Natural killer cell (primary cell): ENCODE measurements around the gene SCD. TPM values are rescaled to one million over a fixed set of nuclear protein-coding genes. Genes with fewer than 3 reads are reported as not detected.

Experiments used
- ATAC-seq, 3 donors: fragments of 150-1000 bp in 2 of 3; fragments of 200-7000 bp in 1 of 3; cut with Tn5 transposase; 1 replicate in 1 of 3; 2 replicates in 2 of 3; pipeline ENCODE4 v1.10.0; 2021; ENCODE audit warnings: mild to moderate bottlenecking in 2 of 3, moderate library complexity in 2 of 3
- DNase-seq, 2 donors: peaks; one replicate each; pipeline versions ENCODE4 v3.0.0 to v3.0.0-alpha.2; 2013 to 2021; ENCODE audit warnings: mixed read lengths in 1 of 2
- H3K27ac ChIP-seq: one replicate; pipeline ENCODE4 v1.5.1; 2013; ENCODE audit warnings: mild to moderate bottlenecking, low read length
- H3K27me3 ChIP-seq: one replicate; pipeline ENCODE4 v1.6.1; 2013; ENCODE audit warnings: low read length; ENCODE audit not compliant: control insufficient read depth, insufficient read depth
- H3K36me3 ChIP-seq: one replicate; pipeline ENCODE4 v1.6.1; 2013; ENCODE audit warnings: low read length; ENCODE audit not compliant: control insufficient read depth, insufficient read depth
- H3K4me1 ChIP-seq: one replicate; pipeline ENCODE4 v1.6.1; 2013; ENCODE audit warnings: low read length; ENCODE audit not compliant: control insufficient read depth, insufficient read depth
- H3K4me3 ChIP-seq: one replicate; pipeline ENCODE4 v1.5.1; 2013; ENCODE audit warnings: low read length
- H3K9me3 ChIP-seq: one replicate; pipeline ENCODE4 v1.6.1; 2013; ENCODE audit warnings: low read length; ENCODE audit not compliant: control insufficient read depth, insufficient read depth
- H3K27ac Mint-ChIP-seq, 2 donors: one replicate each; pipeline ENCODE4 v1.8.0; 2022; ENCODE audit warnings: mild to moderate bottlenecking in 2 of 2, mixed read lengths in 2 of 2, moderate library complexity in 1 of 2
- H3K27me3 Mint-ChIP-seq, 2 donors: one replicate each; pipeline ENCODE4 v1.8.0; 2022; ENCODE audit warnings: low read depth in 2 of 2, mixed read lengths in 2 of 2
- H3K36me3 Mint-ChIP-seq: one replicate; pipeline ENCODE4 v1.8.0; 2022; ENCODE audit warnings: mixed read lengths
- H3K4me1 Mint-ChIP-seq, 2 donors: one replicate each; pipeline ENCODE4 v1.8.0; 2022; ENCODE audit warnings: mixed read lengths in 2 of 2
- H3K4me3 Mint-ChIP-seq: one replicate; pipeline ENCODE4 v1.8.0; 2022; ENCODE audit warnings: mild to moderate bottlenecking, moderate library complexity, mixed read lengths
- H3K9me3 Mint-ChIP-seq, 2 donors: one replicate each; pipeline ENCODE4 v1.8.0; 2022; ENCODE audit warnings: mixed read lengths in 2 of 2
- CTCF ChIP-seq: fragments of 200-600 bp; IDR thresholded peaks from one replicate; pipeline ENCODE4 v1.8.0; 2022; ENCODE audit warnings: antibody characterized with exemption
- WGBS: methylation state at CpG from one replicate; pipeline ENCODE4 v1.1.7; 2013; ENCODE audit warnings: missing lambda C conversion rate; ENCODE audit not compliant: insufficient coverage; 5-methylcytosine and 5-hydroxymethylcytosine counted together
- intact Hi-C: fragments of 100-400 bp; cut with micrococcal nuclease; formaldehyde crosslinking; loops from one replicate; pipeline ENCODE4 v1.14.2; 2022
- total RNA-seq, 4 donors: library from RNA; stranded (reverse); fragments of 120-200 nt in 1 of 4; gene quantifications; one replicate each; pipeline versions ENCODE4 v1.2.3 to v1.2.4, GENCODE V29; 2013 to 2022

SCD gene
- total RNA-seq, 3 donors from 2014 or later (not counting 1 experiment from before 2014, with no cell fraction given), result 3.5 to 10.1 (median 3.8) TPM

DNA sequence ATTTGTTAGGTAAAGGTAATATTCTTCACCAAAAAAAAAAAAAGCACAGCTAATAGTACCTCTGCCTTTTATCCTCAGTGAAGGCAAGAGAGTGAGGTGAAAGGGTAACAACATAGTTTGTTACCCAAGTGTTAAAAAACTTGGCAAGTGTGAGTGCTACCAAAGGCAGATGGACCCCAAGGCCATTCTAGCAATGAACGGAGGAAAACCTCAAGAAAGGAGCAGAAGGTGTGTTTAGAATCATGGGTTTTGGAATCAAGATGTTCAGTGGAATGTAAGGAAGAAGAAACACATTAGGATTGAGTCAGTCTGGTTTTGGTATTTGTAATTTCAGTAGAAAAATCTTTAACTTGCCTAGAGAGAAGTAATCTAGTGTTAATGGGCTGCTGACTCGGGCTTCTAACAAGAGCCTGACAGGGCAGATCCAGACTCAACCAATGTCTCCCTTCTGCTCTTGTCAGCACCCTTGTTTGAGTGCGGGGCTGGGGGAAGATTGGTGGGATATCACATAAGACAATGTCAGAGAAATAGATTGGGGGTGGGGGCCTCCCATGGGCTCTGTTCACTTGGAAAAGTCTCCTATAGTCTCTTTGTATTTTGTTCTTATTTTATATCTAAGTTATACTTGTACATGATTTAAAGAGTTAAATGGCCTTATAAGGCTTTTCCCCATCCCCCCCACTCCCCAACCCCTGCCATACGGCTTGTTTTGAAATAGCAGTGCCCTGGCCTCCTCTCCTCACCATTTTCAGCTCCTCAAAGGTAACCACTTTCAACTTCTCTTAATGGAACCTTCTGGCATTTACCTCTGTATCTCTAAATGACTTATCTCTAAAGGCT lies 44.4 kb downstream of the SCD start:
- H3K4me3 Mint-ChIP-seq, result peak overlapping the region; percentile 43
- peaks cover 8% of the 10 kb centered on the region for H3K4me1 ChIP-seq
- H3K36me3 Mint-ChIP-seq, result no peaks in the 10 kb centered on the region
- no peak overlapping the region for H3K4me3 ChIP-seq
- H3K9me3 ChIP-seq, result no peaks in the 10 kb centered on the region
- no peaks in the 10 kb centered on the region for H3K27me3 ChIP-seq
- H3K9me3 Mint-ChIP-seq, result no peaks in the 10 kb centered on the region
- peaks cover 0 to 6% of the 10 kb centered on the region in 2 donors for H3K27me3 Mint-ChIP-seq
- ATAC-seq, result peak; percentile 10 to 47 (median 14)
- DNase-seq, result no peak
- intact Hi-C loops, result loop anchor here (5.0 kb wide), 1 partner anchor 49 kb away; no protein-coding TSS in a partner anchor
- peaks cover 15 to 16% of the 10 kb centered on the region in 2 donors for H3K4me1 Mint-ChIP-seq
- no peak for TF ChIP-seq CTCF
- H3K36me3 ChIP-seq, result no peaks in the 10 kb centered on the region
- 70% methylated on average over 4 of the region's 4 CpGs for WGBS
- H3K27ac ChIP-seq, result no peak overlapping the region
- H3K27ac Mint-ChIP-seq, result peak overlapping the region in 1 of 2 donors; percentile 75

DNA sequence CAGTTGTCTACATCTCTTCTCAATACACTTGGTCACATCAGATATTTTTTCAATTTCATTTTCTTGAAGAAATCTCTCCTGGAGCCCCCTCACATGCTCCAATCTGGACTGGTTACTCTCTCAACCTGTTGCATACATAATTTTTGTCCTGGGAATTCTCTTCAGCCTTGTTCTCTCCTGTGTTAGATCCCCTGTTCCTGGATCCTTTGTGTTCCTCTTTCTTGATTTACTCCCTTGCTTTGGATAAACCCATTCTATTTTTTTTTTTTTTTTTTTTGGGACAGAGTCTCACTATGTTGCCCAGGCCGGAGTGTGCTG lies 45.6 kb downstream of the SCD start:
- WGBS, result 89% methylated on average over 1 of the region's 1 CpG
- H3K4me1 Mint-ChIP-seq, result peaks cover 15 to 16% of the 10 kb centered on the region in 2 donors

DNA sequence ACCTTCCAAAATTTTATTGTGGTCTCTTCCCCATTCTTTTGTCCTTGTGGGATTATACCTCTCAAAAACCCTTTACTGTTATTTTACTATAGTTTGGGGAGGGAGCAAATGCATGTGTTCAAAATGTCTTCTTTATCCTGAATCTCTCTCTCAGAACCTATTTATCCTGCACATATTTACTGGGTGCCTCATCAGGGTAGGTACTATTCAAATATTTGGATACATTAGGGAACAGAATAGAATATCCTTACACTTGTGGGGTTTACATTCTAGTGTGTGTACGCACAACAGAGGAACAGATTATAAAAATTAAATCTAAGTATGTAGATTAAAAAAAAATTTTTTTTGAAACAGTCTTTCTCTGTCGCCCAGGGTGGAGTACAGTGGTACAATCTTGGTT lies 48.6 kb downstream of the SCD start:
- DNase-seq (no peak), ATAC-seq (no peak)
- intact Hi-C loops, result no loop called here
- H3K9me3 ChIP-seq, result no peaks in the 10 kb centered on the region
- H3K4me3 ChIP-seq, result no peak overlapping the region
- H3K27me3 ChIP-seq, result no peaks in the 10 kb centered on the region
- Mint-ChIP-seq H3K27ac (no peak overlapping the region), H3K4me1 (peaks cover 15 to 16% of the 10 kb centered on the region in 2 donors), H3K27me3 (peaks cover 0 to 6% of the 10 kb centered on the region in 2 donors), H3K36me3 (no peaks in the 10 kb centered on the region), H3K9me3 (no peaks in the 10 kb centered on the region), H3K4me3 (no peak overlapping the region)
- H3K36me3 ChIP-seq, result no peaks in the 10 kb centered on the region
- WGBS, result 93% methylated on average over 1 of the region's 2 CpGs
- H3K4me1 ChIP-seq, result peaks cover 8% of the 10 kb centered on the region
- no peak overlapping the region for H3K27ac ChIP-seq
- no peak for TF ChIP-seq CTCF

More for the DNA sequence above, 45.6 kb downstream of the SCD start:
- H3K27ac Mint-ChIP-seq, result no peak overlapping the region
- no peaks in the 10 kb centered on the region for H3K9me3 Mint-ChIP-seq
- no peaks in the 10 kb centered on the region for H3K36me3 ChIP-seq
- no peak overlapping the region for H3K4me3 ChIP-seq
- TF ChIP-seq CTCF, result no peak
- intact Hi-C loops, result loop anchor here (5.0 kb wide), 1 partner anchor 50 kb away; no protein-coding TSS in a partner anchor
- H3K9me3 ChIP-seq, result no peaks in the 10 kb centered on the region
- H3K4me3 Mint-ChIP-seq, result no peak overlapping the region
- DNase-seq, result no peak
- H3K4me1 ChIP-seq, result peaks cover 8% of the 10 kb centered on the region
- peaks cover 0 to 6% of the 10 kb centered on the region in 2 donors for H3K27me3 Mint-ChIP-seq
- no peaks in the 10 kb centered on the region for H3K27me3 ChIP-seq
- ATAC-seq, result no peak
- H3K36me3 Mint-ChIP-seq, result no peaks in the 10 kb centered on the region
- H3K27ac ChIP-seq, result no peak overlapping the region
